GM23338 (cell line): Measurements from ENCODE around the gene GMEB2. TPM values are rescaled to one million over a fixed set of nuclear protein-coding genes. Genes with fewer than 3 reads are reported as not detected.

ENCODE experiments used
- ATAC-seq: fragments of 200-7000 bp; cut with Tn5 transposase; 3 replicates; pipeline ENCODE4 v1.9.1; 2020
- DNase-seq: peaks from one replicate; pipeline ENCODE4 v3.0.0-alpha.2; 2015; ENCODE audit warnings: low spot score
- H2AFZ ChIP-seq: fragments of 200-600 bp; sonication (generic); 2 replicates; pipeline ENCODE4 v1.8.0; 2016; ENCODE audit warnings: antibody characterized with exemption, mild to moderate bottlenecking, moderate library complexity
- H3F3A ChIP-seq: fragments of 200-600 bp; sonication (generic); replicated peaks from 2 replicates; pipeline ENCODE4 v1.8.0; 2017; ENCODE audit warnings: antibody characterized with exemption, mixed run types, low read depth
- H3K27ac ChIP-seq: fragments of 200-600 bp; sonication (generic); 2 replicates; pipeline ENCODE4 v1.6.1; 2016; ENCODE audit warnings: low read depth
- H3K27me3 ChIP-seq: fragments of 200-600 bp; sonication (generic); 2 replicates; pipeline ENCODE4 v1.8.0; 2016; ENCODE audit warnings: mild to moderate bottlenecking, mixed run types, moderate library complexity; ENCODE audit not compliant: insufficient read depth
- H3K36me3 ChIP-seq: fragments of 200-600 bp; sonication (generic); 2 replicates; pipeline ENCODE4 v1.8.0; 2016; ENCODE audit warnings: mild to moderate bottlenecking; ENCODE audit not compliant: insufficient read depth
- H3K4me1 ChIP-seq: fragments of 200-600 bp; sonication (generic); 2 replicates; pipeline ENCODE4 v1.8.0; 2016; ENCODE audit warnings: mild to moderate bottlenecking, moderate library complexity; ENCODE audit not compliant: insufficient read depth
- H3K4me2 ChIP-seq: fragments of 200-600 bp; sonication (generic); 2 replicates; pipeline ENCODE4 v1.7.1; 2017; ENCODE audit warnings: mixed run types
- H3K4me3 ChIP-seq: fragments of 200-600 bp; sonication (generic); 2 replicates; pipeline ENCODE4 v1.6.1; 2016; ENCODE audit warnings: mixed run types
- H3K79me2 ChIP-seq: fragments of 200-600 bp; sonication (generic); replicated peaks from 2 replicates; pipeline ENCODE4 v1.8.0; 2017; ENCODE audit warnings: mild to moderate bottlenecking; ENCODE audit not compliant: insufficient read depth
- H3K9me2 ChIP-seq: fragments of 200-600 bp; sonication (generic); 2 replicates; pipeline ENCODE4 v1.8.0; 2017; ENCODE audit not compliant: insufficient read depth
- H4K20me1 ChIP-seq: fragments of 200-600 bp; sonication (generic); replicated peaks from 2 replicates; pipeline ENCODE4 v1.8.0; 2017; ENCODE audit warnings: mild to moderate bottlenecking; ENCODE audit not compliant: insufficient read depth
- H3K27ac Mint-ChIP-seq: 2 replicates; pipeline ENCODE4 v1.8.0; 2020; ENCODE audit warnings: inconsistent platforms, mild to moderate bottlenecking, moderate library complexity, mixed read lengths
- H3K27me3 Mint-ChIP-seq: 3 replicates; pipeline ENCODE4 v1.8.0; 2022; ENCODE audit warnings: low read depth, mild to moderate bottlenecking, moderate library complexity, mixed read lengths, inconsistent platforms; ENCODE audit not compliant: insufficient read depth, poor library complexity
- H3K36me3 Mint-ChIP-seq: 3 replicates; pipeline ENCODE4 v1.8.0; 2021; ENCODE audit warnings: low read depth, mild to moderate bottlenecking, inconsistent platforms, moderate library complexity, mixed read lengths
- H3K4me1 Mint-ChIP-seq: 3 replicates; pipeline ENCODE4 v1.8.0; 2020; ENCODE audit warnings: mild to moderate bottlenecking, inconsistent platforms, mixed read lengths
- H3K4me3 Mint-ChIP-seq: 3 replicates; pipeline ENCODE4 v1.8.0; 2021; ENCODE audit warnings: moderate library complexity, mild to moderate bottlenecking, inconsistent platforms, mixed read lengths
- H3K9me3 Mint-ChIP-seq: 3 replicates; pipeline ENCODE4 v1.8.0; 2020; ENCODE audit warnings: moderate library complexity, mild to moderate bottlenecking, inconsistent platforms, mixed read lengths
- ETS1 ChIP-seq: IDR thresholded peaks from 2 replicates; pipeline ENCODE4 v1.6.1; 2016; ENCODE audit warnings: antibody characterized with exemption
- POLR2AphosphoS5 ChIP-seq: IDR thresholded peaks from 2 replicates; pipeline ENCODE4 v1.6.1; 2016; ENCODE audit warnings: antibody characterized with exemption, low read depth
- REST ChIP-seq: IDR thresholded peaks from one replicate; pipeline ENCODE4 v1.6.1; 2018; ENCODE audit warnings: antibody characterized with exemption; ENCODE audit not compliant: unreplicated experiment
- polyA plus RNA-seq: library from polyadenylated mRNA; unstranded; fragments of >200 nt; fragmentation: Nextera tagmentation; extraction: Ambion mirVana; gene quantifications from 2 replicates; pipeline ENCODE4 v1.2.1, GENCODE V29; 2016
- total RNA-seq: library from RNA; depleted of rRNA; stranded (reverse); fragments of >200 nt; shearing (Covaris generic); gene quantifications from 2 replicates; pipeline ENCODE4 v1.2.3, GENCODE V29; 2014
- TF ChIP-seq, protein P1 (sequence below): fragments of 250-450 bp; sonication (Bioruptor Pico); IDR thresholded peaks from 2 replicates; pipeline ENCODE4 v1.5.0; 2020; ENCODE audit warnings: mild to moderate bottlenecking, moderate library complexity

GMEB2 gene
- total and polyA plus RNA-seq, 2 experiments from 2014 or later = 4.4 to 20.6 TPM

DNA sequence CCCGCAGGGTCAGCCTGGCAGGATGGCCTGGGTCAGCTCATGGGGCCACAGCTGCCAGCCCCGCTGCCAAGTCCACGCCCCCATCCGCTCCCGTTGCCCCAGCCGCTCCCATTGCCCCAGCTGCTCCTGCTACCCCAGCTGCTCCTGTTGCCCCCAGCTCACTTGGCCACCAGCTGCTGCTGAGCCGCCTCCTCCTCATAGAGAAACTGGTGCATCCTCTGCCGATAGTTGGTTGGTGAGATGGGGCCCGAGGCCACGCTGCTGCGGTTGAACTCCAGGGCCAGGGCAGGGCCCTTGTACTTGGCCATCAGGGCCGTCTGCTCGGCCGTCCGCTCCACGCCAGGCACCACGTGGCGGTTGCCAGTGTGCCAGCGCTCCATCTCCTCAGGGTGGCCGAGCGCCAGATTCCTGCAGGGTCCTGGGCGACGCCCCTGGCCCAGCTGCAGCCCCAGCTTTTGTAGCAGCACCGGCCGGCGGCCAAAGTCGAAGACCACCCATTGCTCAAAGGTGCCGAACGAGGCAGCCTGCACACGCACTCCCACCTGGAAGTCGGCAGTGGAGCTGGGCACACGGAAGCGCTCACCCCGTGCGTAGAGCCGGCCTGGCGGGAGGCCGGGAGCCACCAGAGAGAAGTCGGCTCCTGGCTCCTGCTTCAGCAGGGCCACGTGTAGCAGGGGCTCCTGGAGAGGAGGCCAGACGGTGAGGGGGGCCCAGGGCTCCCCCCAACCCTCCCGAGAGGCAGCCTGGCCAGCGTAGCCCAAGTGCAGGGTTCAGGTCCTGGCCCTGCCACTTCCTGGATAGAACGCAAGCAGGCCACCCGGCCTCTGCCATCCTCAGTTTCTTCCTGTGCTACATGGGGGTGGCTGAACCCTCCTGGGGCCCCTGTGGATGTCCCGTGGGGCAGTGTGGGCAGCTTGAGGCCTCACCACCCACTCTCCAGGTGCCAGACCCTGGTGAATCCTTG is 57.6 kb downstream of the GMEB2 start:
- Histone ChIP-seq H3K4me2 (no peak overlapping the region), H3K27ac (no peak overlapping the region), H2AFZ (no peak overlapping the region), H3F3A (0 out of 2 replicates have a peak, but pooled peaks cover 4% of the 10 kb centered on the region), H4K20me1 (no peaks in the 10 kb centered on the region), H3K36me3 (no peaks in the 10 kb centered on the region), H3K27me3 (no peaks in the 10 kb centered on the region), H3K9me2 (no peaks in the 10 kb centered on the region), H3K4me3 (no peak overlapping the region), H3K4me1 (no peaks in the 10 kb centered on the region; the same call in 1 of the 2 replicates), H3K79me2 (no peaks in the 10 kb centered on the region)
- Mint-ChIP-seq H3K9me3 (no peaks in the 10 kb centered on the region), H3K36me3 (no peaks in the 10 kb centered on the region), H3K27me3 (no peaks in the 10 kb centered on the region), H3K27ac (no peak overlapping the region), H3K4me1 (no peaks in the 10 kb centered on the region), H3K4me3 (no peak overlapping the region)
- no peak for DNase-seq
- TF ChIP-seq REST (no peak), POLR2AphosphoS5 (no peak), ETS1 (no peak)
- TF ChIP-seq, protein P1, sequence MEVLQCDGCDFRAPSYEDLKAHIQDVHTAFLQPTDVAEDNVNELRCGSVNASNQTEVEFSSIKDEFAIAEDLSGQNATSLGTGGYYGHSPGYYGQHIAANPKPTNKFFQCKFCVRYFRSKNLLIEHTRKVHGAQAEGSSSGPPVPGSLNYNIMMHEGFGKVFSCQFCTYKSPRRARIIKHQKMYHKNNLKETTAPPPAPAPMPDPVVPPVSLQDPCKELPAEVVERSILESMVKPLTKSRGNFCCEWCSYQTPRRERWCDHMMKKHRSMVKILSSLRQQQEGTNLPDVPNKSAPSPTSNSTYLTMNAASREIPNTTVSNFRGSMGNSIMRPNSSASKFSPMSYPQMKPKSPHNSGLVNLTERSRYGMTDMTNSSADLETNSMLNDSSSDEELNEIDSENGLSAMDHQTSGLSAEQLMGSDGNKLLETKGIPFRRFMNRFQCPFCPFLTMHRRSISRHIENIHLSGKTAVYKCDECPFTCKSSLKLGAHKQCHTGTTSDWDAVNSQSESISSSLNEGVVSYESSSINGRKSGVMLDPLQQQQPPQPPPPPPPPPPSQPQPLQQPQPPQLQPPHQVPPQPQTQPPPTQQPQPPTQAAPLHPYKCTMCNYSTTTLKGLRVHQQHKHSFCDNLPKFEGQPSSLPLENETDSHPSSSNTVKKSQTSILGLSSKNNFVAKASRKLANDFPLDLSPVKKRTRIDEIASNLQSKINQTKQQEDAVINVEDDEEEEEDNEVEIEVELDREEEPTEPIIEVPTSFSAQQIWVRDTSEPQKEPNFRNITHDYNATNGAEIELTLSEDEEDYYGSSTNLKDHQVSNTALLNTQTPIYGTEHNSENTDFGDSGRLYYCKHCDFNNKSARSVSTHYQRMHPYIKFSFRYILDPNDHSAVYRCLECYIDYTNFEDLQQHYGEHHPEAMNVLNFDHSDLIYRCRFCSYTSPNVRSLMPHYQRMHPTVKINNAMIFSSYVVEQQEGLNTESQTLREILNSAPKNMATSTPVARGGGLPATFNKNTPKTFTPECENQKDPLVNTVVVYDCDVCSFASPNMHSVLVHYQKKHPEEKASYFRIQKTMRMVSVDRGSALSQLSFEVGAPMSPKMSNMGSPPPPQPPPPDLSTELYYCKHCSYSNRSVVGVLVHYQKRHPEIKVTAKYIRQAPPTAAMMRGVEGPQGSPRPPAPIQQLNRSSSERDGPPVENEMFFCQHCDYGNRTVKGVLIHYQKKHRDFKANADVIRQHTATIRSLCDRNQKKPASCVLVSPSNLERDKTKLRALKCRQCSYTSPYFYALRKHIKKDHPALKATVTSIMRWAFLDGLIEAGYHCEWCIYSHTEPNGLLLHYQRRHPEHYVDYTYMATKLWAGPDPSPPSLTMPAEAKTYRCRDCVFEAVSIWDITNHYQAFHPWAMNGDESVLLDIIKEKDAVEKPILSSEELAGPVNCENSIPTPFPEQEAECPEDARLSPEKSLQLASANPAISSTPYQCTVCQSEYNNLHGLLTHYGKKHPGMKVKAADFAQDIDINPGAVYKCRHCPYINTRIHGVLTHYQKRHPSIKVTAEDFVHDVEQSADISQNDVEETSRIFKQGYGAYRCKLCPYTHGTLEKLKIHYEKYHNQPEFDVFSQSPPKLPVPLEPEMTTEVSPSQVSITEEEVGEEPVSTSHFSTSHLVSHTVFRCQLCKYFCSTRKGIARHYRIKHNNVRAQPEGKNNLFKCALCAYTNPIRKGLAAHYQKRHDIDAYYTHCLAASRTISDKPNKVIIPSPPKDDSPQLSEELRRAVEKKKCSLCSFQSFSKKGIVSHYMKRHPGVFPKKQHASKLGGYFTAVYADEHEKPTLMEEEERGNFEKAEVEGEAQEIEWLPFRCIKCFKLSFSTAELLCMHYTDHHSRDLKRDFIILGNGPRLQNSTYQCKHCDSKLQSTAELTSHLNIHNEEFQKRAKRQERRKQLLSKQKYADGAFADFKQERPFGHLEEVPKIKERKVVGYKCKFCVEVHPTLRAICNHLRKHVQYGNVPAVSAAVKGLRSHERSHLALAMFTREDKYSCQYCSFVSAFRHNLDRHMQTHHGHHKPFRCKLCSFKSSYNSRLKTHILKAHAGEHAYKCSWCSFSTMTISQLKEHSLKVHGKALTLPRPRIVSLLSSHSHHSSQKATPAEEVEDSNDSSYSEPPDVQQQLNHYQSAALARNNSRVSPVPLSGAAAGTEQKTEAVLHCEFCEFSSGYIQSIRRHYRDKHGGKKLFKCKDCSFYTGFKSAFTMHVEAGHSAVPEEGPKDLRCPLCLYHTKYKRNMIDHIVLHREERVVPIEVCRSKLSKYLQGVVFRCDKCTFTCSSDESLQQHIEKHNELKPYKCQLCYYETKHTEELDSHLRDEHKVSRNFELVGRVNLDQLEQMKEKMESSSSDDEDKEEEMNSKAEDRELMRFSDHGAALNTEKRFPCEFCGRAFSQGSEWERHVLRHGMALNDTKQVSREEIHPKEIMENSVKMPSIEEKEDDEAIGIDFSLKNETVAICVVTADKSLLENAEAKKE = no peak
- ATAC-seq = no peak
